Stomach (tissue), 4 donors: ENCODE measurements around the gene ZNF683.
"Not testable (repeated sequence)": the region's sequence is repeated elsewhere in the genome, so short reads cannot be mapped to it uniquely, and the experiment has no call there.

Experiments
- CTCF ChIP-seq, 7 experiments: fragments of 450-650 bp in 4 of 7; fragments of 200-600 bp in 3 of 7; sonication (generic) in 3 of 7; IDR thresholded peaks; one replicate each; pipeline ENCODE4 v1.5.1; 2016 to 2019; ENCODE audit warnings: antibody characterized with exemption in 7 of 7, control low read depth in 2 of 7, mild to moderate bottlenecking in 1 of 7
- POLR2A ChIP-seq, 4 donors: fragments of 450-650 bp; IDR thresholded peaks; one replicate each; pipeline ENCODE4 v1.6.1; 2016; ENCODE audit warnings: antibody characterized with exemption in 4 of 4, control low read depth in 2 of 4, mild to moderate bottlenecking in 1 of 4, moderate library complexity in 1 of 4

- TF ChIP-seq CTCF, POLR2A (IDR thresholded peaks at IDR 0.05): not testable (repeated sequence)
Observed at GRCh38 chr1:26372611-26373010, at the start of gene ZNF683.
